Smooth muscle cell (in vitro differentiated cells): Measurements from ENCODE around the gene KIAA1191. TPM values are rescaled to one million over a fixed set of nuclear protein-coding genes. Genes with fewer than 3 reads are reported as not detected.
A peak's percentile ranks its signal among the peaks of the same experiment; 100 is the strongest.

ENCODE experiments used
- DNase-seq: peaks from one replicate; lab custom pipeline; 2025; ENCODE audit not compliant: unreplicated experiment; lab: John Stamatoyannopoulos, UW
- H2AFZ ChIP-seq: fragments of 200-600 bp; sonication (generic); 2 replicates; pipeline ENCODE4 v1.6.0; 2016; ENCODE audit warnings: antibody characterized with exemption, low read depth, mild to moderate bottlenecking
- H3F3A ChIP-seq: fragments of 200-600 bp; sonication (generic); 2 replicates; pipeline ENCODE4 v1.6.0; 2017; ENCODE audit warnings: antibody characterized with exemption, low read depth
- H3K27ac ChIP-seq: fragments of 200-600 bp; sonication (generic); 2 replicates; pipeline ENCODE4 v1.5.1; 2016; ENCODE audit warnings: low read depth, mild to moderate bottlenecking
- H3K27me3 ChIP-seq: fragments of 200-600 bp; sonication (generic); 2 replicates; pipeline ENCODE4 v1.6.1; 2016; ENCODE audit warnings: low read depth, mild to moderate bottlenecking
- H3K36me3 ChIP-seq: fragments of 200-600 bp; sonication (generic); 2 replicates; pipeline ENCODE4 v1.5.1; 2016; ENCODE audit warnings: low read depth
- H3K4me1 ChIP-seq: fragments of 200-600 bp; sonication (generic); 2 replicates; pipeline ENCODE4 v1.5.1; 2016; ENCODE audit warnings: low read depth
- H3K4me2 ChIP-seq: fragments of 200-600 bp; sonication (generic); 2 replicates; pipeline ENCODE4 v1.6.0; 2016; ENCODE audit warnings: mild to moderate bottlenecking
- H3K4me3 ChIP-seq: fragments of 200-600 bp; sonication (generic); 2 replicates; pipeline ENCODE4 v1.5.1; 2016; ENCODE audit warnings: mild to moderate bottlenecking
- H3K79me2 ChIP-seq: fragments of 200-600 bp; sonication (generic); 2 replicates; pipeline ENCODE4 v1.6.0; 2016; ENCODE audit warnings: low read depth, mild to moderate bottlenecking
- H3K9ac ChIP-seq: fragments of 200-600 bp; sonication (generic); 2 replicates; pipeline ENCODE4 v1.6.0; 2016; ENCODE audit warnings: low read depth
- H3K9me3 ChIP-seq: fragments of 200-600 bp; sonication (generic); replicated peaks from 2 replicates; pipeline ENCODE4 v1.5.1; 2016; ENCODE audit warnings: low read depth
- H4K20me1 ChIP-seq: fragments of 200-600 bp; sonication (generic); 2 replicates; pipeline ENCODE4 v1.6.0; 2016; ENCODE audit warnings: low read depth
- CTCF ChIP-seq: fragments of 200-600 bp; sonication (generic); IDR thresholded peaks from 2 replicates; pipeline ENCODE4 v1.5.1; 2017; ENCODE audit warnings: borderline replicate concordance, mild to moderate bottlenecking, antibody characterized with exemption; ENCODE audit not compliant: insufficient read depth, poor library complexity, severe bottlenecking
- WGBS: methylation state at CpG from one replicate; pipeline ENCODE4 v1.1.7; 2016; ENCODE audit warnings: low lambda C conversion rate; 5-methylcytosine and 5-hydroxymethylcytosine counted together
- polyA plus RNA-seq: library from polyadenylated mRNA; unstranded; fragments of >200 nt; fragmentation: Nextera tagmentation; extraction: Ambion mirVana; gene quantifications from 2 replicates; pipeline ENCODE4 v1.2.1, GENCODE V29; 2016
- total RNA-seq: library from RNA; depleted of rRNA; stranded (reverse); fragments of >200 nt; gene quantifications from 2 replicates; pipeline ENCODE4 v1.2.3, GENCODE V29; 2014

KIAA1191 gene
- total and polyA plus RNA-seq, 2 experiments from 2014 or later = 71.6 to 80.3 TPM

DNA sequence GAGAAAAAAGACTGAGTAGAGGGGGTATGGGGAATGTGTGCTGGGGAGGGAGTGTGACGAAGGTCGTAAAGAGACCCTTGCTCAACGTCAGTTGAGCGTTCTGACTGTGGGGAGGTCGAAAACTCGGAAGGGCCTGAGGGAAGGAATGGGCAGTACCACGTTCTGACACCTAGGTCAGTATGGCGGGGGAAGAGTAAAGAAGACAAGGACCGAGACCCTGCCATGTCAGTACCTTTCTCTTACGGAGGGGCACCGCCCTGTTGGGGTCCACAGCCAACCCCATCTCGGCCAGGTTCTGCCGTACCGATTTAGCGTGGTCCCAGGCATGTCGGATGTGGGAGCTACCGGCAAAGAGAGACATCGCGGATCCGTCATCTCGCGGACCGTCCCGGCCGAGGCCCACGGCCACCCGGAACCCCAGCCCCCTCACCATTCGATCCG, 26.5 kb upstream of the KIAA1191 start:
- peak overlapping the region; percentile 22 for H3K27ac ChIP-seq
- peaks cover 14% of the 10 kb centered on the region for H3K4me1 ChIP-seq
- H3F3A ChIP-seq = no peaks in the 10 kb centered on the region
- no peaks in the 10 kb centered on the region for H4K20me1 ChIP-seq
- no peaks in the 10 kb centered on the region for H3K9me3 ChIP-seq
- peaks cover 29% of the 10 kb centered on the region for H3K79me2 ChIP-seq
- peak overlapping the region; percentile 99 for H3K4me2 ChIP-seq
- H3K9ac ChIP-seq = peak overlapping the region; percentile 78
- peaks cover 7% of the 10 kb centered on the region for H3K36me3 ChIP-seq
- no peak overlapping the region for H2AFZ ChIP-seq
- 2% methylated on average over 29 of the region's 29 CpGs for WGBS
- DNase-seq = no peak
- no peak for TF ChIP-seq CTCF
- H3K27me3 ChIP-seq = no peaks in the 10 kb centered on the region
- H3K4me3 ChIP-seq = peak overlapping the region; percentile 64

DNA sequence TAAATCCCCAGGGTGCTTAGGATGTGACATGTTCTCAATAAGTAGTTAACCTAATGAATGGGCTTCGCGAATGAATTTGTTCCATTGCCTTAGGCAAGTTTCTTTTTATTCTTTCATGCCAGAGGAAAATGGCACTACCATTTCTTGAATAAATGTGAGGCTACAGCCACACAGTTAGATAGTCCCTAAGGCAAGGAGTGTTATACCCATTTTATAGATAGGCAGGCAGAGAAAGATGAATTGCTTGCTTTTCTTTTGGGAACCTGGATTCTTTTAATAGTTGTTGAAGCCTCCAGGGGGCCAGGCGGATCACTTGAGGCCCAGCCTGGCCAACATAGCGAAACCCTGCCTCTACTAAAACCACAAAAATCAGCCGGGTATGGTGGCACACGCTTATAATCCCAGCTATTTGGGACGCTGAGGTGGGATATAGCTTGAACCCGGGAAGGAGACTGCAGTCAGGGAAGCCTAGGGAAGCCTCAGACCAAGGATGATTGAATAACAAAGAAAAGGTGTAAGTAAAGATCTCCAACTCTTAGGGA, 25.9 kb upstream of the KIAA1191 start:
- Histone ChIP-seq H3K79me2 (peaks cover 29% of the 10 kb centered on the region), H2AFZ (no peak overlapping the region)

GRCh38 chr5:176386491-176386890, 24.9 kb upstream of the KIAA1191 start:
- H3K9ac ChIP-seq = no peak overlapping the region
- no peak overlapping the region for H3K27ac ChIP-seq
- peaks cover 7% of the 10 kb centered on the region for H3K36me3 ChIP-seq
- H3K9me3 ChIP-seq = no peaks in the 10 kb centered on the region
- H2AFZ ChIP-seq = no peak overlapping the region
- peak overlapping the region; percentile 99 for H3K4me2 ChIP-seq
- H3K4me3 ChIP-seq = no peak overlapping the region
- no peak for DNase-seq
- no peak for TF ChIP-seq CTCF
- H3K79me2 ChIP-seq = peaks cover 29% of the 10 kb centered on the region
- H3K27me3 ChIP-seq = no peaks in the 10 kb centered on the region
- H3K4me1 ChIP-seq = peaks cover 14% of the 10 kb centered on the region
- 81% methylated on average over 1 of the region's 1 CpG for WGBS
- H3F3A ChIP-seq = no peaks in the 10 kb centered on the region
- no peaks in the 10 kb centered on the region for H4K20me1 ChIP-seq

More for the DNA sequence above, 25.9 kb upstream of the KIAA1191 start:
- no peaks in the 10 kb centered on the region for H3K9me3 ChIP-seq
- H3K36me3 ChIP-seq = peaks cover 7% of the 10 kb centered on the region
- no peak for TF ChIP-seq CTCF
- H3K27me3 ChIP-seq = no peaks in the 10 kb centered on the region
- no peak for DNase-seq
- H3K4me1 ChIP-seq = peaks cover 14% of the 10 kb centered on the region
- peak overlapping the region; percentile 64 for H3K4me3 ChIP-seq
- H3F3A ChIP-seq = no peaks in the 10 kb centered on the region
- H3K9ac ChIP-seq = peak overlapping the region; percentile 78
- WGBS = 34% methylated on average over 8 of the region's 8 CpGs
- H4K20me1 ChIP-seq = no peaks in the 10 kb centered on the region
- peak overlapping the region; percentile 22 for H3K27ac ChIP-seq
- peak overlapping the region; percentile 99 for H3K4me2 ChIP-seq

DNA sequence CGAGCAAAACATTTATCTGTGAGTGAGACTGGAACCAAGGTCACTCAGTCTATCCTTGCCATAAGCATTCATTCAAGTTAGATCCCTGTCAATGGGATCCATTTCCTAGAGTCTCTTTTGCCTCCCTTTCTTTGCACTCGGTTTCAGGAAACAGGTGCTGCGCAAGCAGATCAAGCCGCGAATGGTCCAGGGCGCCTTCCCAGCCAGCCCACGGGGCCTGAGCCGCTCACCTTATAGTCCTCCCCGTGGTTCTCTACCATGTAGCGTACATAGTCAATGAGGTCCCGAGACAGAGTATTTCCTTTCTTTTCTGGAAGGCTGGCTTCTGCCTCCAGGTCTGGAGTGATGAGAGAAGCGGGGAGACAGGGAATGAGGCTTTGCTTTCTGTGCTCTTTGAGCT, 23.4 kb upstream of the KIAA1191 start:
- no peak overlapping the region for H2AFZ ChIP-seq
- no peak for TF ChIP-seq CTCF
- WGBS = 96% methylated on average over 12 of the region's 12 CpGs

More for the DNA sequence above, 23.4 kb upstream of the KIAA1191 start:
- H3K9ac ChIP-seq = no peak overlapping the region
- H3K4me1 ChIP-seq = peaks cover 14% of the 10 kb centered on the region
- no peak overlapping the region for H3K27ac ChIP-seq
- no peaks in the 10 kb centered on the region for H3K9me3 ChIP-seq
- DNase-seq = no peak
- H3K36me3 ChIP-seq = peaks cover 7% of the 10 kb centered on the region
- H3F3A ChIP-seq = no peaks in the 10 kb centered on the region
- H3K79me2 ChIP-seq = peaks cover 29% of the 10 kb centered on the region
- no peak overlapping the region for H3K4me2 ChIP-seq
- no peaks in the 10 kb centered on the region for H3K27me3 ChIP-seq
- no peak overlapping the region for H3K4me3 ChIP-seq
- no peaks in the 10 kb centered on the region for H4K20me1 ChIP-seq
